Breast epithelium (tissue), 4 donors: ENCODE results near the gene AP1AR. TPM values are rescaled to one million over a fixed set of nuclear protein-coding genes. Genes with fewer than 3 reads are reported as not detected.
A peak's percentile ranks its signal among the peaks of the same experiment; 100 is the strongest.

Experiments
- DNase-seq, 2 donors: peaks; one replicate each; pipeline ENCODE4 v3.0.0-alpha.2; 2019; ENCODE audit warnings: low spot score in 2 of 2
- H3K27ac ChIP-seq, 2 donors: fragments of 200-600 bp; sonication (generic) in 1 of 2; one replicate each; pipeline ENCODE4 v1.5.1; 2016 to 2019; ENCODE audit warnings: mild to moderate bottlenecking in 1 of 2
- H3K27me3 ChIP-seq, 2 donors: fragments of 200-600 bp; sonication (generic) in 1 of 2; one replicate each; pipeline versions ENCODE4 v1.5.1 to v1.6.0; 2017 to 2019; ENCODE audit warnings: control low read depth in 1 of 2, mild to moderate bottlenecking in 1 of 2
- H3K36me3 ChIP-seq: fragments of 200-600 bp; one replicate; pipeline ENCODE4 v1.5.1; 2019
- H3K4me1 ChIP-seq, 2 donors: fragments of 200-600 bp; sonication (generic); one replicate each; pipeline ENCODE4 v1.5.1; 2016 to 2019; ENCODE audit warnings: control low read depth in 1 of 2
- H3K4me3 ChIP-seq, 3 donors: fragments of 200-600 bp; sonication (generic); 1 replicate in 2 of 3; 2 replicates in 1 of 3; pipeline ENCODE4 v1.5.1; 2016 to 2019; ENCODE audit warnings: mild to moderate bottlenecking in 3 of 3, moderate library complexity in 2 of 3
- H3K9me3 ChIP-seq, 2 donors: fragments of 200-600 bp; sonication (generic) in 1 of 2; one replicate each; pipeline ENCODE4 v1.5.1; 2016 to 2019; ENCODE audit warnings: control low read depth in 1 of 2
- CTCF ChIP-seq, 3 donors: fragments of 450-650 bp; IDR thresholded peaks; one replicate each; pipeline ENCODE4 v1.5.1; 2016 to 2017; ENCODE audit warnings: antibody characterized with exemption in 3 of 3, mild to moderate bottlenecking in 3 of 3, moderate library complexity in 3 of 3
- POLR2A ChIP-seq: fragments of 450-650 bp; IDR thresholded peaks from one replicate; pipeline ENCODE4 v1.6.1; 2016; ENCODE audit warnings: antibody characterized with exemption, mild to moderate bottlenecking, moderate library complexity
- POLR2AphosphoS5 ChIP-seq, 3 donors: sonication (generic); formaldehyde crosslinking; IDR thresholded peaks; one replicate each; pipeline ENCODE4 v1.6.1; 2017; ENCODE audit warnings: antibody characterized with exemption in 3 of 3
- intact Hi-C: fragments of 100-400 bp; cut with DNase I; formaldehyde crosslinking; loops from one replicate; pipeline ENCODE4 v1.15.1; 2023; ENCODE audit warnings: low total_unique reads
- total RNA-seq, 3 donors: library from RNA; depleted of rRNA; stranded (reverse); fragments of >200 nt; gene quantifications; one replicate each; pipeline ENCODE4 v1.1.0, GENCODE V29; 2016

AP1AR gene
- 10 to 100 TPM; 20.2 to 36.1 (median 23.6) TPM for total RNA-seq

GRCh38 chr4:112231779-112232713, at the start of gene AP1AR:
Gene AP1AR, plus strand, starts transcription at chr4:112231787. Its CDS starts 305 bp downstream, at chr4:112232092.
- no peaks in the 10 kb centered on the region for H3K9me3 ChIP-seq
- intact Hi-C loops, result loop anchor here (10.0 kb wide), 1 partner anchor 1743 kb away; the partner anchor contains the start of gene ARSJ
- peak within 1 kb of the TSS; percentile 89 to 99 for H3K27ac ChIP-seq
- H3K4me1 ChIP-seq, result peaks cover 0 to 3% of the 10 kb centered on the region in 2 donors
- H3K36me3 ChIP-seq, result no peaks in the 10 kb centered on the region
- peak in 1 of 3 donors; percentile 27 for TF ChIP-seq CTCF (IDR thresholded peaks at IDR 0.05)
- peak; percentile 10 for TF ChIP-seq POLR2A
- TF ChIP-seq POLR2AphosphoS5 (IDR thresholded peaks at IDR 0.05), result peak in 2 of 3 donors; percentile 7 to 50
- peak within 1 kb of the TSS; percentile 61 to 100 (median 75) for H3K4me3 ChIP-seq
- DNase-seq, result peak; percentile 65 to 80
- no peaks in the 10 kb centered on the region for H3K27me3 ChIP-seq

GRCh38 chr4:112182604-112183003, 49.0 kb upstream of the AP1AR start:
- peaks cover 3% of the 10 kb centered on the region for H3K36me3 ChIP-seq
- TF ChIP-seq POLR2AphosphoS5 (IDR thresholded peaks at IDR 0.05) (no peak), CTCF (IDR thresholded peaks at IDR 0.05) (no peak), POLR2A (no peak)
- no peaks in the 10 kb centered on the region for H3K9me3 ChIP-seq
- H3K4me1 ChIP-seq, result no peaks in the 10 kb centered on the region
- no peak for DNase-seq
- H3K27ac ChIP-seq, result no peak overlapping the region
- H3K4me3 ChIP-seq, result no peak overlapping the region
- intact Hi-C loops, result no loop called here
- no peaks in the 10 kb centered on the region for H3K27me3 ChIP-seq

- H3K36me3 ChIP-seq, result peaks cover 3% of the 10 kb centered on the region
- H3K4me1 ChIP-seq, result no peaks in the 10 kb centered on the region
- no peak overlapping the region for H3K27ac ChIP-seq
- TF ChIP-seq POLR2A, result no peak
- H3K4me3 ChIP-seq, result no peak overlapping the region
- no peaks in the 10 kb centered on the region for H3K27me3 ChIP-seq
- H3K9me3 ChIP-seq, result no peaks in the 10 kb centered on the region
- no peak for DNase-seq
- intact Hi-C loops, result no loop called here
Observed at GRCh38 chr4:112183252-112183651, 48.3 kb upstream of the AP1AR start.

- intact Hi-C loops, result no loop called here
- Histone ChIP-seq H3K27me3 (no peaks in the 10 kb centered on the region), H3K4me3 (no peak overlapping the region), H3K9me3 (no peaks in the 10 kb centered on the region), H3K4me1 (no peaks in the 10 kb centered on the region), H3K27ac (no peak overlapping the region), H3K36me3 (peaks cover 3% of the 10 kb centered on the region)
- DNase-seq, result no peak
- TF ChIP-seq CTCF (IDR thresholded peaks at IDR 0.05) (no peak), POLR2AphosphoS5 (IDR thresholded peaks at IDR 0.05) (no peak), POLR2A (no peak)
Observed at GRCh38 chr4:112184438-112184837, 47.1 kb upstream of the AP1AR start.

GRCh38 chr4:112185334-112185733, 46.3 kb upstream of the AP1AR start:
- Histone ChIP-seq H3K27me3 (no peaks in the 10 kb centered on the region), H3K4me1 (no peaks in the 10 kb centered on the region), H3K36me3 (peaks cover 3% of the 10 kb centered on the region), H3K9me3 (no peaks in the 10 kb centered on the region), H3K27ac (no peak overlapping the region), H3K4me3 (no peak overlapping the region)
- DNase-seq, result no peak
- TF ChIP-seq POLR2AphosphoS5 (IDR thresholded peaks at IDR 0.05), result no peak
- TF ChIP-seq CTCF (IDR thresholded peaks at IDR 0.05), result no peak
- no peak for TF ChIP-seq POLR2A
- intact Hi-C loops, result no loop called here
